ENCODE data around the gene RHOBTB3.

DNA sequence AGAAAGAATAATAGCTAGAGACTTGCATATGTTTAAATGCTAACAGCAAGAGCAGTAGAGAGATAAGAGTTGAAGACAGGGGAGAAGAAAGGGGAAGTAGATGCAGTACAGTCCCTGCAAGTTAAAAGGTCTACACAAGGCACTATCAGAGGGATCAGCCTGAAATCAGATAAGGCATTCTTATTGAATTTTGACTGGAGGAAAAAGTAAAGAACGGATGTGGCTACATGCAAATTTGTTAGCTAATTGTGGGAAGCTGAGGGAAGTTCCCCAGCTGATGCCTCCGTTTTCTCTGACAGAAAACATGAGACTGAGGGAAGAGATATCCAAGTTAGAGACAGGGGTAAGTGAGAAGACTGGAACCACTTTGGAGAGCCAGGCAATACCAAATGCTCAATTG lies 12.9 kb upstream of the RHOBTB3 start:
- TF ChIP-seq, protein P1, sequence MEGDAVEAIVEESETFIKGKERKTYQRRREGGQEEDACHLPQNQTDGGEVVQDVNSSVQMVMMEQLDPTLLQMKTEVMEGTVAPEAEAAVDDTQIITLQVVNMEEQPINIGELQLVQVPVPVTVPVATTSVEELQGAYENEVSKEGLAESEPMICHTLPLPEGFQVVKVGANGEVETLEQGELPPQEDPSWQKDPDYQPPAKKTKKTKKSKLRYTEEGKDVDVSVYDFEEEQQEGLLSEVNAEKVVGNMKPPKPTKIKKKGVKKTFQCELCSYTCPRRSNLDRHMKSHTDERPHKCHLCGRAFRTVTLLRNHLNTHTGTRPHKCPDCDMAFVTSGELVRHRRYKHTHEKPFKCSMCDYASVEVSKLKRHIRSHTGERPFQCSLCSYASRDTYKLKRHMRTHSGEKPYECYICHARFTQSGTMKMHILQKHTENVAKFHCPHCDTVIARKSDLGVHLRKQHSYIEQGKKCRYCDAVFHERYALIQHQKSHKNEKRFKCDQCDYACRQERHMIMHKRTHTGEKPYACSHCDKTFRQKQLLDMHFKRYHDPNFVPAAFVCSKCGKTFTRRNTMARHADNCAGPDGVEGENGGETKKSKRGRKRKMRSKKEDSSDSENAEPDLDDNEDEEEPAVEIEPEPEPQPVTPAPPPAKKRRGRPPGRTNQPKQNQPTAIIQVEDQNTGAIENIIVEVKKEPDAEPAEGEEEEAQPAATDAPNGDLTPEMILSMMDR (IDR thresholded peaks at IDR 0.05): no peak
- no peak for TF ChIP-seq POLR2AphosphoS5 (IDR thresholded peaks at IDR 0.05; ENCODE audit: low read depth, low read length)

All from Panc1 (cell line).